MG63 (cell line): Measurements from ENCODE around the gene GSG1L. TPM values are rescaled to one million over a fixed set of nuclear protein-coding genes. Genes with fewer than 3 reads are reported as not detected.
"Not testable (repeated sequence)": the region's sequence is repeated elsewhere in the genome, so short reads cannot be mapped to it uniquely, and the experiment has no call there.

Experiments
- DNase-seq: peaks from one replicate; pipeline ENCODE4 v3.0.0-alpha.2; 2020
- H3K27me3 ChIP-seq: fragments of 250-450 bp; sonication (Bioruptor Pico); 2 replicates; pipeline ENCODE4 v1.5.1; 2020; ENCODE audit warnings: mild to moderate bottlenecking, moderate library complexity
- H3K36me3 ChIP-seq: fragments of 250-450 bp; sonication (Bioruptor Pico); 2 replicates; pipeline ENCODE4 v1.5.1; 2020; ENCODE audit warnings: mild to moderate bottlenecking, moderate library complexity
- H3K4me3 ChIP-seq: fragments of 250-450 bp; sonication (Bioruptor Pico); 2 replicates; pipeline ENCODE4 v1.5.1; 2020; ENCODE audit warnings: mild to moderate bottlenecking, moderate library complexity
- H3K9me3 ChIP-seq: fragments of 250-450 bp; sonication (Bioruptor Pico); 2 replicates; pipeline ENCODE4 v1.5.1; 2020; ENCODE audit warnings: mild to moderate bottlenecking, moderate library complexity
- total RNA-seq: library from RNA; depleted of rRNA; stranded (reverse); fragments of >200 nt; shearing (Covaris generic); gene quantifications from 2 replicates; pipeline ENCODE4 v1.2.3, GENCODE V29; 2014; ENCODE audit warnings: low replicate concordance

GSG1L gene
- total RNA-seq, 1 experiment from 2014 or later, result 7.3 TPM

DNA sequence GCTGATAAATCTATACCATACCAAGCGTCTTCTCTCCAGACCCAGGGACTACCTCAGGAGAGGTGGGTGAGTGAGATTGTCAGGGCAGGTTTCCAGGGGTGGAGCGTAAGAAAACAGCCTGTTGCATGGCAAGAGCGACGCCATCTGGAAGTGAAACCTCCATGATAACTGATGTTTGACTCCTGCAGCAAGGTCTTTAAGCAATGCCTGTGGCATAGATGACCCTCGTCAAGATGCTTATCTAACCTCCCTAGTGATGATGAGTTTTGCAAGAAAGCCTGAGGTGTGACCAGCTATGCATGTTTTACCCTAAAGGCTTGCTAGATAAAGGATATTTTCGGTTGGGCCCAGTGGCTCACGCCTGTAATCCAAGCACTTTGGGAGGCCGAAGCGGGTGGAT is 71.6 kb downstream of the GSG1L start:
- Histone ChIP-seq H3K27me3 (no peaks in the 10 kb centered on the region), H3K36me3 (no peaks in the 10 kb centered on the region), H3K9me3 (peaks cover 4% of the 10 kb centered on the region; the same call in 1 of the 2 replicates), H3K4me3 (no peak overlapping the region)
- no peak for DNase-seq

DNA sequence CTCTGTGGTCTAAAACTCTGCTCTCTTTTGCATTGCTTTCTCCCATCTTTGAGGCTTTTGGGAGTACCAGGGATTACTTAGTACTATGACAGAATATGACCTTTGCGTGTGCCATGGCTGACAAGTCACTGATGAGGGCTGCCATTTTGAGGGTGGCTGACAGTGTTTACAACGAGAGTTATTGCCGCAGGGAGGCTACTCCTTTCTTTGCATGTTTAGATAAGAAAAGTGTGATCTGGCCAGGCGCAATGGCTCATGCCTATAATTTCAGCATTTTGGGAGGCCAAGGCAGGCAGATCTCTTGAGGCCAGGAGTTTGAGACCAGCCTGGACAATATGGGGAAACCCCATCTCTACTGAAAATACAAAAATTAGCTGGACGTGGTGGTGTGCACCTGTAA is 77.5 kb downstream of the GSG1L start:
- no peak for DNase-seq
- no peaks in the 10 kb centered on the region for H3K36me3 ChIP-seq
- H3K4me3 ChIP-seq, result no peak overlapping the region
- H3K27me3 ChIP-seq, result no peaks in the 10 kb centered on the region
- peaks cover 5% of the 10 kb centered on the region; the same call in 1 of the 2 replicates for H3K9me3 ChIP-seq

DNA sequence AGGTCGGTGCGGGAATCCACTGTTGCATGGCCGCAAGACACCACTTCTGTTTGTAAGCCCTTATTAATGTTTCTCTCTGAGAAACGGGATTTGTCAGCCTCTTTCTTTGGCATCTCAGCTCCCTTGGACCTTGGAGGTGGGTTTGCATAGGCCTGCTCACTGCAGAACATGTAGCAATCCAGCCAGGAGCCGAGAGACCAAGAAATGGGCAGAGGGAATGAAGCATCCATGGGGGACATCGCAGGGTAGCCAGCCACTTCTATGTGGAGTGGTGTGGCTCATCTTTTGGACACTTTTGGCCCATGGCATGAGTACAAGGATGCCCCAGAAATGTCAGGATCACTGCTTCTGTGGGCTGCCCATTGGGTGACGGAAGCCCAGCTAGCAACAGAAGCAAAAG is 79.4 kb downstream of the GSG1L start:
- Histone ChIP-seq H3K27me3 (no peaks in the 10 kb centered on the region), H3K9me3 (peaks cover 5% of the 10 kb centered on the region; the same call in 1 of the 2 replicates), H3K36me3 (no peaks in the 10 kb centered on the region), H3K4me3 (no peak overlapping the region)
- no peak for DNase-seq

DNA sequence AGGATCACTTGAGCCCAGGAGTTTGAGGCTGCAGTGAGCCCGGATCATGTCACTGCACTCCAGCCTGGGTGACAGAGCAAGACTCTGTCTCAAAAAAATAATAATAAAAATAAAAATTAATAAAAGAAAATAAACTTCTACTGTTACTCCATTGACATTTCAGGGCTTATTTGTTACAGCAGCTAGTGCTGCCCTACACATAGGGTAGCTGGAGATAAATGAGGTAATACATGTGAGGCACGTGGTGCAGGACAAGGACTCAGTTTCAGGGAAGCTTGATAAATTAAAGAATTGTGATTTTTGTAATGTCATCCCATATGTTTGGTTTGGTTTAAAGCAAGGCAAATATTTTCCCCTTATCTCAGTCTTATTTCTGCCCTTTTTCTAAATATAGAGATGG is 80.3 kb downstream of the GSG1L start:
- Histone ChIP-seq H3K9me3 (peaks cover 5% of the 10 kb centered on the region; the same call in 1 of the 2 replicates), H3K4me3 (no peak overlapping the region), H3K36me3 (no peaks in the 10 kb centered on the region), H3K27me3 (no peaks in the 10 kb centered on the region)
- no peak for DNase-seq

DNA sequence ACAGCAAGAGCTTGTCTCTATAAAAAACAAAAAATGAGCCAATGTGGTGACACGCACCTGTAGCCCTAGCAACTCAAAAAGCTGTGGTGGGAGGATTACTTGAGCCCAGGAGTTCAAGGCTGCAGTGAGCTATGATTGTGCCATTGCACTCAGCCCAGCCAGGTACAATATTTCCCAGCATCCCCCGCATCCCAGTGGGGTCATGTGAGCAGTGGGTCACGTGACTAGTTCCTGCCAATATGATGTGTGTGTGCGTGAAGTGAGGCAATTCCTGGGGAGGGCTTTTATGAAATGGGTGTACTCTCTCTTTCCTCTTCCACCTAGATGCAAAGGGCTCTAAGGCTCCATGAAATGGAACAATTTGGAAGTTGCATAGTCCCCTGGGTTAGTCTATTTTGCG is 81.3 kb downstream of the GSG1L start:
- DNase-seq, result no peak
- H3K27me3 ChIP-seq, result no peaks in the 10 kb centered on the region
- H3K4me3 ChIP-seq, result no peak overlapping the region
- H3K36me3 ChIP-seq, result no peaks in the 10 kb centered on the region
- H3K9me3 ChIP-seq, result peaks cover 5% of the 10 kb centered on the region; the same call in 1 of the 2 replicates

DNA sequence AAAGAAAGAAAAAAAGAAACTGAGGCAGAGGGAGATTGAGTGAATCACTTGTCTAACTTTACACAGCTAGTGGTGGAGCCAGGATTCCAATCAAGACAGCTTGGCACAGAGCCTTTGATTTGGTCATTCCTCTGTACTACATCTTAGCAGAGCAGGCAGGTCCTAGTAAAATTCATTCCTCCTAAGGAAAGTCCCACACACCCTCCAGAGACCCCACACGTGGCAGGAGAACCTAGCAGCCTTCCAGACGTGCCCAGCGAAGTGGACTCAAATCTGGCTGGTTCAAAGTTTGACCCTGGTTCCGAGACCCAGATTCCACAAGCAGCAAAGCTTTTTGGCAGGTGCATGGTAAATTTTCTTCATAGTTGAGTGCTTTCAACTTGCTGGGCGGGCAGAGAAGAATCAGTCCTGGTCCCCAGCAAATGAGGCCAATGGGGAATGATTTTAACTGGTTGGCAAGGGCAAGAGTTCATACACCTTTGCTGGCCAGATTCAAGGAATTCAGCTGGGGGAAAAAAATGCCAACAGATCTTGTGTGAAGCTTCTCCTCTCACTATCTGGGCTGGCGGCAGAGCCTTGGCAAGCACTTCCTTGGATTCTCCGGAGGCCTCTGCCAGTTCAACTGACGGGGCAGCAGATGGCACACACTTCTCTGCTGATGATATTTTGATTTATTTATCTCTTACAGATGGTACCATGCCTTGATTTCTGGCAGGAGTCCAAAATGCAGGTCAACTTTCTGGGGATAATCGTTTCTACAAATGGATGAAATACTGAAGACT is 82.4 kb downstream of the GSG1L start:
- Histone ChIP-seq H3K36me3 (no peaks in the 10 kb centered on the region), H3K4me3 (no peak overlapping the region), H3K9me3 (peaks cover 5% of the 10 kb centered on the region; the same call in 1 of the 2 replicates)

DNA sequence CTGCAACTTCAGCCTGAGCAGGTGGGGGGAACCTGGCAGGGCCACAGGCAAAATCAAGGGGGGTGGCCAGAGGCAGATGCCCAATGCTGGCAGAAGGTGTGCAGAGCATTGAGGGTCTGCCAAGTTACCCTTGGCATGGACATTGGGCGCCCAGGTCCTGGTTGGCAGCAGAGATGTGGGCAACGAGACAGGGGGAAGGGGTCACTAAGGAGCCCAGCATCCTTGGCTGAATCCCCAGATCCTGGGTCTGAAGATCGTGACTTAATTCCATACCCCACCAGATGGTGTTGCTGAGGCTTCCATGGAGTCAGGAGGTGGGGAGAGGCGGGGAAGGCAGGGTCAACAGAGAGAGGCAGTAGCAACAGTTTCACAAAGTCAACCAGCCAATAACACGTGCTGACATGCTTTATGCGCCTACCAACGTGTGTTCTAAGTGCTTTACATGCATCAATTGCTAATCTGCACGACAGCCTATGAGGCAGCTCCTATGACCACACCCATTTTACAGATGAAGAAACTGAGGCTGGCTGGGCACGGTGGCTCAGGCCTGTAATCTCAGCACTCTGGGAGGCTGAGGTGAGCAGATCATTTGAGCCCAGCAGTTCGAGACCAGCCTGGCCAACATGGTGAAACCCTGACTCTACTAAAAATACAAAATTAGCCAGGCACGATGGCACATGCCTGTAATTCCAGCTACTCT is 83.3 kb downstream of the GSG1L start:
- Histone ChIP-seq H3K36me3 (no peaks in the 10 kb centered on the region), H3K4me3 (no peak overlapping the region), H3K9me3 (peaks cover 5% of the 10 kb centered on the region; the same call in 1 of the 2 replicates), H3K27me3 (no peaks in the 10 kb centered on the region)
- DNase-seq, result peak; percentile 85

More for the DNA sequence above, 82.4 kb downstream of the GSG1L start:
- H3K27me3 ChIP-seq, result no peaks in the 10 kb centered on the region
- peak; percentile 81 for DNase-seq

DNA sequence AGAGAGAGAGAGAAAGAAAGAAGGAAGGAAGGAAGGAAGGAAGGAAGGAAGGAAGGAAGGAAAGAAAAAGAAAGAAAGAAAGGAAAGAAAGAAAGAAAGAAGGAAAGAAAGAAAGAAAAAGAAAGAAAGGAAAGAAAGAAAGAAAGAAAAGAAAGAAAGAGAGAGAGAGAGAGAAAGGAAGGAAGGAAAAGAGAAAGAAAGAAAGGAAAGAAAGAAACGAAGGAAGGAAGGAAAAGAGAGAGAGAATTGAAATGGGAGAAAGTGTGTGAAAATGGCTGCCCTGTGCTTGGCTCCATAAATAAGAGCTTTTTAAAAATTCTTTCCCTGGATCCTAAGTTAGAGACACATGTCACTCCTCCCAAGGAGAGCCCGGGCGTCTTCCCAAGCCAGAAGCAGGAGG is 83.8 kb downstream of the GSG1L start:
- H3K9me3 ChIP-seq, H3K4me3 ChIP-seq, DNase-seq, H3K27me3 ChIP-seq, H3K36me3 ChIP-seq: not testable (repeated sequence)

DNA sequence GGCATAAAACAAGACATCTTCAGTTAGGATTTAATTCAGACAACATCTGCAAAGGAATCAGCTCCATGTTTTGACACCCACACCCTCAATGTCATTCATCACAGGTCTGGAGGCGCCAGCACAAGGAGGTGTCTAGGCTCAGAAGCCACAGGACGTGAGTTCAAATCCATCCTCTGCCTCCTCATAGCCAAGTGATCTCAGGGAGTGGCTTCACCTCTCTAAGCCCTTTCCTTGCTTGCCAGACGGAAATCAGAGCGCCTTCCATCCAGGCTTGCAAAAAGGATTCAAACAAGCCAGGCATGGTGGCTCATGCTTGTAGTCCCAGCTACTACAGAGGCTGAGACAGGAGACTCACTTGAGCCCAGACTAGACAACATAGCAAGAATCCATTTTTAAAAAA is 84.6 kb downstream of the GSG1L start:
- no peak overlapping the region for H3K4me3 ChIP-seq
- no peaks in the 10 kb centered on the region for H3K27me3 ChIP-seq
- H3K9me3 ChIP-seq, result peaks cover 5% of the 10 kb centered on the region; the same call in 1 of the 2 replicates
- no peak for DNase-seq
- no peaks in the 10 kb centered on the region for H3K36me3 ChIP-seq

DNA sequence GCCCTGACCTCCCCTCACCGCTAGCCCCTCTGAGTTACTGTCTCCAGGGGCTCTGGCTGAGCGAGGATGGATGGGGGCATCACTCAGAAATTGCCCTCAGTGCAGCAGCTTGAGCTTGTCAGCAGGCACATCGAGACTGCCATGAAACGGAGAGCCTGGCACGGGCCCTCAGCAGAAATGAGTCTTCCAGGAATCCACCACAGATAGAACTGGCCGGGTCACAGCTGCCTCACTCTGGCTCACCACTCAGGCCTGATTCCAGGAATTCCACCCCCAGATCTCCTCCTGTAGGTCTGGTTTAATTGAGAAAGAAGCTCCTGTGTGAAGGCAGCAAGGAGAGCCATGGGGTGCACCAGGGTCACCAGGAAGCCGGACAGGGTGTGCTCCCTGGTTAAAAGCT is 85.5 kb downstream of the GSG1L start:
- Histone ChIP-seq H3K27me3 (no peaks in the 10 kb centered on the region), H3K36me3 (no peaks in the 10 kb centered on the region), H3K4me3 (no peak overlapping the region), H3K9me3 (peaks cover 5% of the 10 kb centered on the region; the same call in 1 of the 2 replicates)
- peak; percentile 98 for DNase-seq

DNA sequence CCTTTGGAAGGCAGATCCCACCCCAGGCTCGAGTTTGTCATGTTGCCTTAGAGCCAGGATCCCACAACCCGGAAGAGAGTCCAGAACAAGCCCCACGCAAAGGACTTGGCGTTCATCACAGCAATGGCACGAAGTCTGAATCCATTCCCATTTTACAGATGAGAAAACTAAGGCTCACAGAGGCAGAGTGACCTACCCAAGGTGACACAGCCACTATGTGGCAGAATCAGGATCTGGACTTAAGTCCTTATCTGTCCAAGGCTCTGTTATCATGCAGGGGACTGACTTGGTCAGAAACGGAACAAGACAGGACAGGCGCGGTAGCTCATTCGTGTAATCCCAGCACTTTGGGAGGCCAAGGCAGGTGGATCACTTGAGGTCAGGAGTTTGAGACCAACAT is 86.5 kb downstream of the GSG1L start:
- no peak for DNase-seq
- H3K4me3 ChIP-seq, result no peak overlapping the region
- H3K36me3 ChIP-seq, result no peaks in the 10 kb centered on the region
- H3K9me3 ChIP-seq, result no peaks in the 10 kb centered on the region
- H3K27me3 ChIP-seq, result no peaks in the 10 kb centered on the region

DNA sequence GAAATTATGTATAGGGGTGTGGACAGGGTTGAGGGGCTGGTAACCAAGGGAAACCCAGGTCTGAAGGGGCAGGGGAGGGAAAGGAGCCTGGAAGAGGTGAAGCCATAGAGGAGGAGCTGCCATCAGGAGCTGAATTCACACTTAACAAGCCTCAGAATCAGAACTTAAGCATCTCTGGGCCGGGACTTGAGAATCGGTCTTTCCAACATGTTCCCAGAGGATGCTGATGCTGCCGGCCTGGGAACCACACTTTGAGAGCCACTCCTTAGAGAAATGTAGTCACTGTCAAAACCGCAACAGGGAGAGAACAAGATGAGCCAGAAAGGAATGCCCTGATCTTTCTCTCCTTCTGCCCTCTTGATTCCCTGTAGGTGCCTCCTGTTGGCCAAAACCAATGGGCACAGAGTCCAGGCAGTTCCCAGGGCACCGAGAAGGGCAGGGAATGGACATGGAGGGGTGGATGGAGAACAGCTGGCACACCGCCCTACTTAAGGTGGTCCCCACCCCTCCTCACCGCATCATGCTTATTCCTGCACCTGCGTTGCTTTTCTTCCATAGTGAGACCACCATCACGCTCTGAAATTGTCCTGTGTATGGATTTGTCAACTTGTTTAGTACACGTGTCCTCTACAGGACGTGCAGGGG is 88.5 kb downstream of the GSG1L start:
- no peak for DNase-seq
- H3K4me3 ChIP-seq, result no peak overlapping the region
- no peaks in the 10 kb centered on the region for H3K36me3 ChIP-seq
- peaks cover 17% of the 10 kb centered on the region for H3K9me3 ChIP-seq
- H3K27me3 ChIP-seq, result no peaks in the 10 kb centered on the region

DNA sequence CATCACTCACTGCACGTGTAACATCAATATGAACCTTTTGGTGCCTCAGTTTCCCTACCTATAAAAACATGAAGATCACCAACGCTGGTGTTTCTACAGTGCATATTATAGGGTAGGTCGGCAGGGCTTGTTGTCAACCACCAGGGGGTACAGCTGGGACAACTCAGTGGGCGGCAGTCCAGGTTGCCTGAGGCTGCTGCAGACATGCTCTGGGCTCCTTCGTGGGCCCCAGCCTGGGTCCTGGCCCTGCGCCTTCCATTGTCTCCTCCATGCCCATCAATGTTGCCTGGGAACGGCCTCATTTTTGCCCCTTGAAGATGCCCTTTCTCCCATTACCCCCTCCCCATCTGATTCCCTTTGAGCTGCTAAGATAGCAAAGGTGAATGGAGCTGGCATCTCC is 89.8 kb downstream of the GSG1L start:
- peak; percentile 24 for DNase-seq

DNA sequence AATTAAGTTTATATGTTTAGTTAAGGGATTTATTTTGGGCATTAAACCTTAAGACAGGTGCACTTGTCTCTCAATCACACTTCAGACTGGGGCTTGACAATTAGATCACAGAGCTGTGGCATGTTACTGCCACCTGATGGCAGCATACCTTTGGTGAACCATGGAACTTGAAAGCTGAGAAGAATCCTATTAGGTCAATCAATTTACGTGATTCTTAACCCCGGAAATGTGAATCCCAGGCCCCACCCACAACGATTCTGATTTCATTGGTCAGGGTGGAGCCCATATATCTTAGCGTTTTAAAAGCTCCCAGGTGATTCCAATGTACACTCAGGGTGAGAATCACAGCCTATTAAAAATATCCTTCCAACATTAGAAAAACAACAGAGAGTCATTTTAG is 91.0 kb downstream of the GSG1L start:
- Histone ChIP-seq H3K9me3 (peaks cover 18% of the 10 kb centered on the region), H3K4me3 (no peak overlapping the region), H3K36me3 (no peaks in the 10 kb centered on the region), H3K27me3 (no peaks in the 10 kb centered on the region)
- DNase-seq, result peak; percentile 44

More for the DNA sequence above, 89.8 kb downstream of the GSG1L start:
- H3K4me3 ChIP-seq, result no peak overlapping the region
- H3K36me3 ChIP-seq, result no peaks in the 10 kb centered on the region
- H3K27me3 ChIP-seq, result no peaks in the 10 kb centered on the region
- peaks cover 18% of the 10 kb centered on the region for H3K9me3 ChIP-seq

DNA sequence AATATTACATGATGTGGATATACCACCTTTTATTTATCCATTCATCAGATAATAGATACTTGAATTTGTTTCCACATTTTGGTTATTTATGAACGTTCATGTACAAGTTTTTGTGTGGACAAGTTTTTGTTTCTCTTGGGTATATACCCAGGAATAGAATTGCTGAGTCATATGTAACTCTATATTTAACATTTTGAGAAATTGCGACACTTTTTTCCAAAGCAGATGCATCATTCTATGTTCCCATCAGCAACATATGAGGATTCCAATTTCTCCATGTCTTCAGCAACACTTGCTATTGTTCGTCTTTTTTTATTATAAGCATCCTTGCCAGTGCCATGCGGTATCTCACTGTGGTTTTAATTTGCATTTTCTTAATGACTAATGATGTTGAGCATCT is 93.9 kb downstream of the GSG1L start:
- no peak overlapping the region for H3K4me3 ChIP-seq
- DNase-seq, result no peak
- peaks cover 18% of the 10 kb centered on the region for H3K9me3 ChIP-seq
- no peaks in the 10 kb centered on the region for H3K27me3 ChIP-seq
- no peaks in the 10 kb centered on the region for H3K36me3 ChIP-seq

DNA sequence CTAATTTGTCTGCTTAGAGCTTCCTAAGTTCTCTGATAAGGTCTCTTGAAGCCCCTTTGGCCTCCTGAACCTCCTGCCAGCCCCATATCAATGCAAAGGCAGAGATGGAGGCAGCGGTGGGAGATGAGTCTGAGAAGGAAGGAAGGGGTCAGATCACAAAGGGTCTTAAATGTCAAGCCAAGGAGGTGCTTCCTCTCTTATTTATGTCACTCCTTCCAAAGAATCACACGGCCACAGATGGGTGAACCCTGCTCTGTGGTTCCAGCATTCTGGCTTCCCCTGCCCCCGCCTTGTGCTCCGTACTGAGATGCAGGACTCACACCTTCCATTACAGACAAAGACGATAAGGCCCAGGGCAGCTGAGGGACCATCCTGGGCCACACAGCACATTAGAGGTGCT is 96.3 kb downstream of the GSG1L start:
- Histone ChIP-seq H3K9me3 (peaks cover 18% of the 10 kb centered on the region), H3K27me3 (no peaks in the 10 kb centered on the region), H3K4me3 (no peak overlapping the region), H3K36me3 (no peaks in the 10 kb centered on the region)
- no peak for DNase-seq

DNA sequence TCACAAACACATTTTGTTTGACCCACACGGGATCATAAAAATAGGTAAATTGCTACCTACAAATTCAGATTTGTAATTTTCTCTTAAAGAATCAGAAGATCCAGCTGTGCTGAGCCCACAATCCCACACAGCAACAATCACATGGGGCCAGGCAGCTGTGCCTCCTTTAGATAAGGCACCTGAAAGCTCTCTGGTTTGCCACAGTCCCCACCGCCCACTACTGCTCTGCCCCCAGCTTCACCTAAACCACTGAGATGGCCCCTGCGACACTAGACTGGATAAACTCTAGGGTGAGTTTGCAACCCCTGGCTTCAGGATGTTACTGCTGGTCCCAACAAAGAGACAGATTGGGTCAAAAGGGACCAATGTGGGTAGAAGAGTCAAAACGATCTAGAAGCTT is 96.8 kb downstream of the GSG1L start:
- no peak for DNase-seq
- Histone ChIP-seq H3K27me3 (no peaks in the 10 kb centered on the region), H3K9me3 (peaks cover 18% of the 10 kb centered on the region), H3K36me3 (no peaks in the 10 kb centered on the region), H3K4me3 (no peak overlapping the region)
